ENCODE data around the gene CROT. TPM values are rescaled to one million over a fixed set of nuclear protein-coding genes. Genes with fewer than 3 reads are reported as not detected.

Gene CROT
- total and polyA plus RNA-seq, 2 experiments from 2014 or later = 8.9 to 14.0 TPM

DNA sequence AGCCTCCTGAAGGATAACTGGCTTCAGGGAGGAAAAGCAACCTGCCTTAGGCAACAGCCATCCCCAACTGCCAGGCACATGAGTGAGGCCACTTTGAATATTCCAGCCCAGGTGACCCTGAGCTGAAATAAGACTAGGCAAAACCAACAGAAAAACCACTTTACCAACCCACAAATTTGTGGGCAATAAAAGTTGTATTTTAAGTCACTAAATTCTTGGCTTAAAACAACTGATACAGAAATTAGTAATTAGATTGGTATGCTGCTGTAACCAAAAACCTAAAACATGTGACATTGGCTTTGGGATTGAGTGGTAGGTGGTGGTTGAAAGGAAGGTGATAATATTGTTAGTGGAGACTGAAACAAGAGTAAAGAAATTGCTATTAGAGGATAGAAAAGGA, 90.1 kb downstream of the CROT start (continued):
- TF ChIP-seq, protein P1, sequence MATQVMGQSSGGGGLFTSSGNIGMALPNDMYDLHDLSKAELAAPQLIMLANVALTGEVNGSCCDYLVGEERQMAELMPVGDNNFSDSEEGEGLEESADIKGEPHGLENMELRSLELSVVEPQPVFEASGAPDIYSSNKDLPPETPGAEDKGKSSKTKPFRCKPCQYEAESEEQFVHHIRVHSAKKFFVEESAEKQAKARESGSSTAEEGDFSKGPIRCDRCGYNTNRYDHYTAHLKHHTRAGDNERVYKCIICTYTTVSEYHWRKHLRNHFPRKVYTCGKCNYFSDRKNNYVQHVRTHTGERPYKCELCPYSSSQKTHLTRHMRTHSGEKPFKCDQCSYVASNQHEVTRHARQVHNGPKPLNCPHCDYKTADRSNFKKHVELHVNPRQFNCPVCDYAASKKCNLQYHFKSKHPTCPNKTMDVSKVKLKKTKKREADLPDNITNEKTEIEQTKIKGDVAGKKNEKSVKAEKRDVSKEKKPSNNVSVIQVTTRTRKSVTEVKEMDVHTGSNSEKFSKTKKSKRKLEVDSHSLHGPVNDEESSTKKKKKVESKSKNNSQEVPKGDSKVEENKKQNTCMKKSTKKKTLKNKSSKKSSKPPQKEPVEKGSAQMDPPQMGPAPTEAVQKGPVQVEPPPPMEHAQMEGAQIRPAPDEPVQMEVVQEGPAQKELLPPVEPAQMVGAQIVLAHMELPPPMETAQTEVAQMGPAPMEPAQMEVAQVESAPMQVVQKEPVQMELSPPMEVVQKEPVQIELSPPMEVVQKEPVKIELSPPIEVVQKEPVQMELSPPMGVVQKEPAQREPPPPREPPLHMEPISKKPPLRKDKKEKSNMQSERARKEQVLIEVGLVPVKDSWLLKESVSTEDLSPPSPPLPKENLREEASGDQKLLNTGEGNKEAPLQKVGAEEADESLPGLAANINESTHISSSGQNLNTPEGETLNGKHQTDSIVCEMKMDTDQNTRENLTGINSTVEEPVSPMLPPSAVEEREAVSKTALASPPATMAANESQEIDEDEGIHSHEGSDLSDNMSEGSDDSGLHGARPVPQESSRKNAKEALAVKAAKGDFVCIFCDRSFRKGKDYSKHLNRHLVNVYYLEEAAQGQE (IDR thresholded peaks at IDR 0.05; ENCODE audit: unreplicated experiment) = no peak
- TF ChIP-seq ZNF331 (CRISPR knock-in tag; IDR thresholded peaks at IDR 0.05; ENCODE audit: low read depth) (no peak), CREB1 (CRISPR knock-in tag; IDR thresholded peaks at IDR 0.05; ENCODE audit: low read depth) (no peak), STAT1 (IDR thresholded peaks at IDR 0.05; ENCODE audit: unreplicated experiment) (no peak), POLR2AphosphoS5 (IDR thresholded peaks at IDR 0.05; ENCODE audit: low read depth) (no peak), ZNF114 (CRISPR knock-in tag; IDR thresholded peaks at IDR 0.05) (no peak), NANOG (IDR thresholded peaks at IDR 0.05; ENCODE audit: borderline replicate concordance) (no peak)
- TF ChIP-seq, protein P2, sequence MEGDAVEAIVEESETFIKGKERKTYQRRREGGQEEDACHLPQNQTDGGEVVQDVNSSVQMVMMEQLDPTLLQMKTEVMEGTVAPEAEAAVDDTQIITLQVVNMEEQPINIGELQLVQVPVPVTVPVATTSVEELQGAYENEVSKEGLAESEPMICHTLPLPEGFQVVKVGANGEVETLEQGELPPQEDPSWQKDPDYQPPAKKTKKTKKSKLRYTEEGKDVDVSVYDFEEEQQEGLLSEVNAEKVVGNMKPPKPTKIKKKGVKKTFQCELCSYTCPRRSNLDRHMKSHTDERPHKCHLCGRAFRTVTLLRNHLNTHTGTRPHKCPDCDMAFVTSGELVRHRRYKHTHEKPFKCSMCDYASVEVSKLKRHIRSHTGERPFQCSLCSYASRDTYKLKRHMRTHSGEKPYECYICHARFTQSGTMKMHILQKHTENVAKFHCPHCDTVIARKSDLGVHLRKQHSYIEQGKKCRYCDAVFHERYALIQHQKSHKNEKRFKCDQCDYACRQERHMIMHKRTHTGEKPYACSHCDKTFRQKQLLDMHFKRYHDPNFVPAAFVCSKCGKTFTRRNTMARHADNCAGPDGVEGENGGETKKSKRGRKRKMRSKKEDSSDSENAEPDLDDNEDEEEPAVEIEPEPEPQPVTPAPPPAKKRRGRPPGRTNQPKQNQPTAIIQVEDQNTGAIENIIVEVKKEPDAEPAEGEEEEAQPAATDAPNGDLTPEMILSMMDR (conservative IDR thresholded peaks at IDR 0.05; ENCODE audit: low read depth in 2 of 2) = no peak

DNA sequence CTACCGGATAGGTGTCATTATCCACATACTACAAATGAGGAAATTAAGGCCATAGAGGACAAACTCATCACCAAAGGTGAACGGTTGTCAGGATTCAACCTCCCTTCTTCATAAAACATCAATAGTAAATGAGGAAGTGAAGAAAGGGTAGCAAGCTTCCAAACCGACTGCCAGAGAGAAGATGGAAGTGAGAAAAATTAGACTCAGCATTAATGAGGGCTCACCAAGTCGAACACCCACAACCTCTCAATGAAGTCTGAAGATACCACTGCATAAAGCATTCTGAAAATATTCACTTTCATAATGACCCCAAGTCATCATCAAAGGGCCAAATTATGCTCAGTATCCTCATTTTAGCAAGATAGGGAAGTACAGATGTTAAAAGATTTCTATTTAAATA, 100.4 kb downstream of the CROT start:
- ATAC-seq (no peak), DNase-seq (ENCODE audit: low spot score) (no peak)
- no peaks in the 10 kb centered on the region for H3K36me3 Mint-ChIP-seq (ENCODE audit: low read depth)
- no peaks in the 10 kb centered on the region for H3K27me3 Mint-ChIP-seq (ENCODE audit: insufficient read depth, low read depth, poor library complexity)
- H3K27ac Mint-ChIP-seq = no peak overlapping the region
- no peak overlapping the region for H3K4me2 ChIP-seq
- no peaks in the 10 kb centered on the region for H4K20me1 ChIP-seq (replicated peaks; ENCODE audit: insufficient read depth)
- H3K4me3 Mint-ChIP-seq = no peak overlapping the region
- H3K36me3 ChIP-seq (ENCODE audit: insufficient read depth) = no peaks in the 10 kb centered on the region
- H3K79me2 ChIP-seq (replicated peaks; ENCODE audit: insufficient read depth) = no peaks in the 10 kb centered on the region
- peaks cover 3% of the 10 kb centered on the region; the same call in 1 of the 2 replicates for H3K4me1 ChIP-seq (ENCODE audit: insufficient read depth)
- no peak overlapping the region for H3K27ac ChIP-seq (ENCODE audit: low read depth)
- H3F3A ChIP-seq (replicated peaks; ENCODE audit: low read depth) = no peaks in the 10 kb centered on the region
- H3K4me1 Mint-ChIP-seq = peaks cover 4% of the 10 kb centered on the region; the same call in 2 of the 3 replicates
- H3K9me3 Mint-ChIP-seq = no peaks in the 10 kb centered on the region
- no peaks in the 10 kb centered on the region for H3K9me2 ChIP-seq (ENCODE audit: insufficient read depth)
- H3K4me3 ChIP-seq = no peak overlapping the region
- no peaks in the 10 kb centered on the region for H3K27me3 ChIP-seq (ENCODE audit: insufficient read depth)
- no peak overlapping the region for H2AFZ ChIP-seq
- TF ChIP-seq EZH2phosphoT487 (IDR thresholded peaks at IDR 0.05; ENCODE audit: unreplicated experiment) (no peak), ZNF331 (CRISPR knock-in tag; IDR thresholded peaks at IDR 0.05; ENCODE audit: low read depth) (no peak), STAT1 (IDR thresholded peaks at IDR 0.05; ENCODE audit: unreplicated experiment) (no peak)
- TF ChIP-seq, protein P3, sequence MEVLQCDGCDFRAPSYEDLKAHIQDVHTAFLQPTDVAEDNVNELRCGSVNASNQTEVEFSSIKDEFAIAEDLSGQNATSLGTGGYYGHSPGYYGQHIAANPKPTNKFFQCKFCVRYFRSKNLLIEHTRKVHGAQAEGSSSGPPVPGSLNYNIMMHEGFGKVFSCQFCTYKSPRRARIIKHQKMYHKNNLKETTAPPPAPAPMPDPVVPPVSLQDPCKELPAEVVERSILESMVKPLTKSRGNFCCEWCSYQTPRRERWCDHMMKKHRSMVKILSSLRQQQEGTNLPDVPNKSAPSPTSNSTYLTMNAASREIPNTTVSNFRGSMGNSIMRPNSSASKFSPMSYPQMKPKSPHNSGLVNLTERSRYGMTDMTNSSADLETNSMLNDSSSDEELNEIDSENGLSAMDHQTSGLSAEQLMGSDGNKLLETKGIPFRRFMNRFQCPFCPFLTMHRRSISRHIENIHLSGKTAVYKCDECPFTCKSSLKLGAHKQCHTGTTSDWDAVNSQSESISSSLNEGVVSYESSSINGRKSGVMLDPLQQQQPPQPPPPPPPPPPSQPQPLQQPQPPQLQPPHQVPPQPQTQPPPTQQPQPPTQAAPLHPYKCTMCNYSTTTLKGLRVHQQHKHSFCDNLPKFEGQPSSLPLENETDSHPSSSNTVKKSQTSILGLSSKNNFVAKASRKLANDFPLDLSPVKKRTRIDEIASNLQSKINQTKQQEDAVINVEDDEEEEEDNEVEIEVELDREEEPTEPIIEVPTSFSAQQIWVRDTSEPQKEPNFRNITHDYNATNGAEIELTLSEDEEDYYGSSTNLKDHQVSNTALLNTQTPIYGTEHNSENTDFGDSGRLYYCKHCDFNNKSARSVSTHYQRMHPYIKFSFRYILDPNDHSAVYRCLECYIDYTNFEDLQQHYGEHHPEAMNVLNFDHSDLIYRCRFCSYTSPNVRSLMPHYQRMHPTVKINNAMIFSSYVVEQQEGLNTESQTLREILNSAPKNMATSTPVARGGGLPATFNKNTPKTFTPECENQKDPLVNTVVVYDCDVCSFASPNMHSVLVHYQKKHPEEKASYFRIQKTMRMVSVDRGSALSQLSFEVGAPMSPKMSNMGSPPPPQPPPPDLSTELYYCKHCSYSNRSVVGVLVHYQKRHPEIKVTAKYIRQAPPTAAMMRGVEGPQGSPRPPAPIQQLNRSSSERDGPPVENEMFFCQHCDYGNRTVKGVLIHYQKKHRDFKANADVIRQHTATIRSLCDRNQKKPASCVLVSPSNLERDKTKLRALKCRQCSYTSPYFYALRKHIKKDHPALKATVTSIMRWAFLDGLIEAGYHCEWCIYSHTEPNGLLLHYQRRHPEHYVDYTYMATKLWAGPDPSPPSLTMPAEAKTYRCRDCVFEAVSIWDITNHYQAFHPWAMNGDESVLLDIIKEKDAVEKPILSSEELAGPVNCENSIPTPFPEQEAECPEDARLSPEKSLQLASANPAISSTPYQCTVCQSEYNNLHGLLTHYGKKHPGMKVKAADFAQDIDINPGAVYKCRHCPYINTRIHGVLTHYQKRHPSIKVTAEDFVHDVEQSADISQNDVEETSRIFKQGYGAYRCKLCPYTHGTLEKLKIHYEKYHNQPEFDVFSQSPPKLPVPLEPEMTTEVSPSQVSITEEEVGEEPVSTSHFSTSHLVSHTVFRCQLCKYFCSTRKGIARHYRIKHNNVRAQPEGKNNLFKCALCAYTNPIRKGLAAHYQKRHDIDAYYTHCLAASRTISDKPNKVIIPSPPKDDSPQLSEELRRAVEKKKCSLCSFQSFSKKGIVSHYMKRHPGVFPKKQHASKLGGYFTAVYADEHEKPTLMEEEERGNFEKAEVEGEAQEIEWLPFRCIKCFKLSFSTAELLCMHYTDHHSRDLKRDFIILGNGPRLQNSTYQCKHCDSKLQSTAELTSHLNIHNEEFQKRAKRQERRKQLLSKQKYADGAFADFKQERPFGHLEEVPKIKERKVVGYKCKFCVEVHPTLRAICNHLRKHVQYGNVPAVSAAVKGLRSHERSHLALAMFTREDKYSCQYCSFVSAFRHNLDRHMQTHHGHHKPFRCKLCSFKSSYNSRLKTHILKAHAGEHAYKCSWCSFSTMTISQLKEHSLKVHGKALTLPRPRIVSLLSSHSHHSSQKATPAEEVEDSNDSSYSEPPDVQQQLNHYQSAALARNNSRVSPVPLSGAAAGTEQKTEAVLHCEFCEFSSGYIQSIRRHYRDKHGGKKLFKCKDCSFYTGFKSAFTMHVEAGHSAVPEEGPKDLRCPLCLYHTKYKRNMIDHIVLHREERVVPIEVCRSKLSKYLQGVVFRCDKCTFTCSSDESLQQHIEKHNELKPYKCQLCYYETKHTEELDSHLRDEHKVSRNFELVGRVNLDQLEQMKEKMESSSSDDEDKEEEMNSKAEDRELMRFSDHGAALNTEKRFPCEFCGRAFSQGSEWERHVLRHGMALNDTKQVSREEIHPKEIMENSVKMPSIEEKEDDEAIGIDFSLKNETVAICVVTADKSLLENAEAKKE (CRISPR knock-in tag; IDR thresholded peaks at IDR 0.05) = no peak
- TF ChIP-seq, protein P4, sequence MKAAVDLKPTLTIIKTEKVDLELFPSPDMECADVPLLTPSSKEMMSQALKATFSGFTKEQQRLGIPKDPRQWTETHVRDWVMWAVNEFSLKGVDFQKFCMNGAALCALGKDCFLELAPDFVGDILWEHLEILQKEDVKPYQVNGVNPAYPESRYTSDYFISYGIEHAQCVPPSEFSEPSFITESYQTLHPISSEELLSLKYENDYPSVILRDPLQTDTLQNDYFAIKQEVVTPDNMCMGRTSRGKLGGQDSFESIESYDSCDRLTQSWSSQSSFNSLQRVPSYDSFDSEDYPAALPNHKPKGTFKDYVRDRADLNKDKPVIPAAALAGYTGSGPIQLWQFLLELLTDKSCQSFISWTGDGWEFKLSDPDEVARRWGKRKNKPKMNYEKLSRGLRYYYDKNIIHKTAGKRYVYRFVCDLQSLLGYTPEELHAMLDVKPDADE (IDR thresholded peaks at IDR 0.05) = no peak

Measured in GM23338 (cell line).